CD4-positive, alpha-beta T cell treated with Interleukin-10 for 1 hour (primary cell): ENCODE measurements around the gene CCNYL1.

Experiments
- DNase-seq: peaks from one replicate; pipeline ENCODE4 v3.0.0-alpha.2; 2020

The CCNYL1 gene

GRCh38 chr2:207796585-207797350 is 85.3 kb downstream of the CCNYL1 start:
- DNase-seq, result no peak

- no peak for DNase-seq
Observed at GRCh38 chr2:207801259-207801658, 89.8 kb downstream of the CCNYL1 start.

GRCh38 chr2:207802650-207803049 is 91.2 kb downstream of the CCNYL1 start:
- no peak for DNase-seq
